ENCODE measurements around the gene GRK1.
"Not testable (repeated sequence)": the region's sequence is repeated elsewhere in the genome, so short reads cannot be mapped to it uniquely, and the experiment has no call there.

GRK1 gene

DNA sequence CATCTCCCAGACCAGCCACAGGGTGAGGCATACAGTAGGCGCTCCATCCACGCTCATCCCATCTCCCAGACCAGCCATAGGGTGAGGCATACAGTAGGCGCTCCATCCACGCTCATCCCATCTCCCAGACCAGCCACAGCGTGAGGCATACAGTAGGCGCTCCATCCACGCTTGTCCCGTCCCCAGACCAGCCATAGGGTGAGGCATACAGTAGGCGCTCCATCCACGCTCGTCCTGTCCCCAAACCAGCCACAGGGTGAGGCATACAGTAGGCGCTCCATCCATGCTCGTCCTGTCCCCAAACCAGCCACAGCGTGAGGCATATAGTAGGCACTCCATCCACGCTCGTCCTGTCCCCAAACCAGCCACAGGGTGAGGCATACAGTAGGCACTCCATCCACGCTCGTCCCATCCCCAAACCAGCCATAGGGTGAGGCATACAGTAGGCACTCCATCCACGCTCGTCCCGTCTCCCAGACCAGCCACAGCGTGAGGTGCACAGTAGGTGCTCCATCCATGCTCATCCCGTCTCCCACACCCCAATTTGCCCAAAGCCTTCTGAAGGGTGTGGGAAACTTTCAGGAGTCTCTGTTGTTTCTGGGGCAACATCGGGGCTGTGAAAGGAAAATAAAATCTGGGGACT is 78.6 kb downstream of the GRK1 start:
- DNase-seq: not testable (repeated sequence)

- no peak for DNase-seq
These were observed 79.1 kb downstream of the GRK1 start for GRCh38 chr13:113746143-113746525.

GRCh38 chr13:113746671-113747070 is 79.7 kb downstream of the GRK1 start:
- no peak for DNase-seq

GRCh38 chr13:113747291-113747833 is 80.3 kb downstream of the GRK1 start:
- no peak for DNase-seq

GRCh38 chr13:113748101-113748861 is 81.3 kb downstream of the GRK1 start:
- no peak for DNase-seq

- no peak for DNase-seq
These were observed 81.9 kb downstream of the GRK1 start for GRCh38 chr13:113748862-113749451.

DNA sequence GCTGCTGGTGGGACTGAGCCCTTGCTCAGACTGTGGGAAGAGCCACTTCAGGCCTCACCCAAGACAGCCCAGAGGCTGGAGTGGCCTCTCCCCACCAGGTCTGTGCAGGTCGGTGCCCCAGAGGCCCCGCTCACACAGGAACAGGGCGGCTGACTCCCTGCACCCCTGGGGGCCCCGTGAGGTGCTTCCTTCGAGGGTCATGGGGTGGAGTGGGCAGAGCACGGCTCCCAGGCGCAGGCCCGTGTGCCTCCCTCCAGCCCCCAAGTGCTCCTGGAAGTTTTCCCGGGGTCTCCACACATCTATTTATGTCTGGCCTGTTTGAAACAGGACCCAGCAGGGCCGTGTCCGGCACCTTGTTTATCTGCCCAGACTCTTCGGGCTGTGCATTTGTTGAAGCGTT is 82.5 kb downstream of the GRK1 start:
- DNase-seq: no peak

GRCh38 chr13:113749967-113750366 is 82.9 kb downstream of the GRK1 start:
- no peak for DNase-seq

DNA sequence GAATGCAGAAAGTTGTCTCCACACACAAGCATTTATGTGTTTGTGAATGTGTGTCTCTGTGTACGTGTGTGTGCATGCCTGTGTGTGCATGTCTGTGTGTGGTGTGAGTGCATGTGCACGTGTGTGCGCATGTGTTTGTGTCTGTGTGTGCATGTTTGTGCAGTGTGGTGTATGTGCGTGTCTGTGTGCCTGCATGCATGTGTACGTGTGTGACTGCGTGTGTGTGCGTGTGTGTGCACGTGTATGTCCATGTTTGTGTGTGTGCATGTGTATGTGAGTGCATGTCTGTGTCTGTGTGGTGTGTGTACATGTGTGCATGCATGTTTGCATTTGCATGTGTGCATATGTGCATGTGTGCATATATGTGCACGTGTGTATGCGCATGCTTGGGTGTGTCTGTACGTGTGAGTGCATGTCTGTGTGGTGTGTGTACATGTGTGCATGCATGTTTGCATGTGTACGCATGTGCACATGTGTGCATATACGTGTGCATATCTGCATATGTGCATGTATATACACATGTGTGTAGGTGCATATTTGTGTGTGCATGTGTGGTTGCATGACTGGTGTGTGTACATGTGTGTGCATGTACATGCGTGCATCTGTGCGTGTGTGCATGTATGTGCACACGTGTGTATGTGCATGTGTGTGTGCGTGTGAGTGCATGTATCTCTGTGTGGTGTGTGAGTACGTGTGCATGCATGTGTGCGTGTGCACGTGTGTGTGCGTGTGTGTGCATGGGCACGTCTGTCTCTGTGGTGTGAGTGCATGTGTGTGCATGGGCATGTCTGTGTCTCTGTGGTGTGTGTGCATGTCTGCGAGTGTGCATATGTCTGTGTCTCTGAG is 83.8 kb downstream of the GRK1 start:
- no peak for DNase-seq

DNA sequence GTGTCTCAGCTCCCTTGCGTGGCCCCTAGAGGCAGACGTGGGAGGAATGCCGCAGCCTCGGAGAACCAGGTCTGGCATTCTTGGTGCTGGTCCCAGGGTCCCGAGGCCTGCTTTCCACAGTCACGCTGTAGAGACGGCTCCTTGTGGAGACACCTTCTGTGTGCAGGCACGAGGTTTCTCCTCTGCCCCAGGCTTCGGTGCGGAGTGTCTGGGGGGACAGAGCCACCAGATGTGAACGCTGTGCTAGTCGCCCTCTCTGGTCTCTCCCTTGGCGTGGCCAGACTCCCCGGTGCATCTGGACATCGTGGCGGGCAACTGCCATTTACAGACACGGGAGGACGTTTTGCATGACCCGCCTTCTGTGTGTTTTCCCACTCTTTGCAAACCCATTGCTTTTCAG is 84.5 kb downstream of the GRK1 start:
- DNase-seq: no peak

GRCh38 chr13:113752211-113752986 is 85.4 kb downstream of the GRK1 start:
- not testable (repeated sequence) for DNase-seq

DNA sequence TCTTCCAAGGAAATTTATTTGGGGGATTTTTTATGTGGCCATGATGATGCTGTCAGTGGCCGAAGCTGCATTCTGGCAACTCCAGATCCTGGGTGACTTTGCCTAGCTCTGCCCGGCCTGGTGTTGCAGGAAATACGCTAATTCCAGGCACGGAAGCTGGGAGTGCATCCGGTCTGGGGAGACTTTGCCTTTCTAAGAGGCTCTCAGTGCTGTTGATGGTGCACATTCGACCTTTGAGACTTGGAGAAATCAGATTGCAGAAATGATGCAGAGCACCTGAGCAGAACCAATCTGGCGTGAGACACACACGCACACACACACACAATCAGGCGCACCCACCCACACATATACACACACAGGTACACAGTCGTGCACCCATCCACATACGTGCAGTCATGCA is 86.2 kb downstream of the GRK1 start:
- DNase-seq: no peak

DNA sequence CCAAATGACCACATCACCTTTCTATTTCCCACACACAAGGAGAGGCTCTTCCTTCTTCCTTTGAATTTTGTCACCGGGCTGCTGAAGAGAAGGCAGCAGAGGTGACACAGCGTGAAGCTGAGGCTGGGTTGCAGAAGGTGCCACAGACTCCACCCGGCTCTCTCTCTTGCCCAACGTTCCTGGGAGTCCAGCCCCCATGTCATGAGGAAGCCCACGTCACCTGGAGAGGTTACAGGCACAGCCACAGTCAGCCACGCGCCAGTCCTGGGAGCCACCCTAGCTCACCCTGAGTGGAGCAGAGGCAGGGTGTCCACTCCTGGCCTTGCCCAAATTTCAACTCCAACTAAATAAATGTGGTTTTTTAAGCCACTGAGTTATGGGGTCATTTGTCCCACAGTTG is 87.2 kb downstream of the GRK1 start:
- DNase-seq: no peak

DNA sequence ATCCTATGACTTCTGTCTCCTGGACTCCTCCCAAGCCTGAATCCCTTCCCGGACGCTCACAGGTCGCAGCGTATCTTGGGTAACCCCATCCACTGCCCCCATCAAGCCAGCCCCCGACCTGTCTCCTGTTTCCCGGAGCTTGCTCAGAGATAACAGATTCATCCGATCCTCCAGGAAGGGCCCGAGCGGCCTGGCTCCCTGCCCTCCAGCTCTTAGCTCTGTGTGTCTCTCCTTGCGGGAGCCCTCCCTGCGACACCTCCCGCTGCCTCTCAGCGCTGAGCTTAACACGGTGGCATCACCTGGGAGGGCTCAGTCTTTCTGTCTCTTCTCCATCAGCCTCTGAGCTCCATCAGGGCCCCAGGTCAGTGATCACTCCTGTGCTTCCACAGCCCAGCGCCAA is 87.7 kb downstream of the GRK1 start:
- DNase-seq: no peak

GRCh38 chr13:113756441-113757097 is 89.5 kb downstream of the GRK1 start:
- no peak for DNase-seq

DNA sequence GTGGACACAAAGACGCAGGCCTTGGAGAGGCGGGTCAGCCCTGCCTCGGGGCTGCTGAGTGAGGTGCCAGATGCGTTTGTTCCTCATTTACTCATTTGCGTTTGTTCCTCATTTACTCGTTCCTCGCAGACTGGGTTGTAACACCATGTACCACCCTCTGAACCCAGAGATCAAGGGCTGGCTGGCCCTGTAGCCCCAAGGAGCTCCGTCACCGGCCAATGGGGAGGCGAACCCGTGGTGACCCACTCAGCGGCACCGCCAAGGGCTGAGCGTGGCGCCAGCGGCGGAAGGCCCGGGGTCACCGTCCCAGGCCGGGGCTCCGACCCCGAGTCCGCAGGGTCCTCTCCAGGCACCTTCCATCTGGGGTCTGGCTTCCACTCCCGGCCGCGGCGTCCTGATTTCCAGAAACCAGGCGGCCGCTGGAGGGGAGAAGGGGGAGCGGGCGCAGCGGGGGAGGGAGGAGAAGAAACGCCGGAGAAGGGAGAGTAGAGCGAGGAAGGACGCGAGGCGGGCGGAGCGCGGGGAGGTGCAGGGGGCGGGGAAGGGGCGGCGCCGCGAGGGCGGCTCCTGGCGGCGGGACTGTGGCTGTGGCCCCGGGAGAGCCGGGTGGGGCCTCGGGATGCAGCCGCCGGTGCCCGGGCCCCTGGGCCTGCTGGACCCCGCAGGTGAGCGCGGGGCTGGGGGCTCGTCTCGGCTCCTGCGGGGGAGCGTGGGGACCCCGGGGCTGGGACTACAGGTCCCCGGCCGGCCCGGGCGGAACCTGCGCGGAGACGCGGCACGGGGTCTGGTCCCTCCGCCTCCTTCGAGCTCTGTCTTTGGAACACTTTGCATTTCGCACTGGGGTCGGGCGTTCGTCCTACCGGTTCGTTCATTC is 91.9 kb downstream of the GRK1 start, which contains the start of gene TMEM255B:
TMEM255B (plus strand) TSS at position 576 of the 874 bp plus-strand sequence; CDS start at position 620, 44 bp downstream.
- peak; percentile 64 for DNase-seq

GRCh38 chr13:113759525-113760137 is 92.6 kb downstream of the GRK1 start:
- no peak for DNase-seq

- no peak for DNase-seq
These were observed 94.1 kb downstream of the GRK1 start for GRCh38 chr13:113761136-113761535.

- no peak for DNase-seq
These were observed 95.1 kb downstream of the GRK1 start for GRCh38 chr13:113762075-113762474.

GRCh38 chr13:113762538-113762937 is 95.5 kb downstream of the GRK1 start:
- no peak for DNase-seq
